Activated CD4-positive, alpha-beta memory T cell treated with anti-CD3 and anti-CD28 coated beads, Interleukin-2, amount 10 ng/mL, durations not matched to agents 7 days and 5 days (primary cell): Measurements from ENCODE around the gene P2RY6. TPM values are rescaled to one million over a fixed set of nuclear protein-coding genes. Genes with fewer than 3 reads are reported as not detected.

Source experiments
- CTCF ChIA-PET: fragments of 350-600 bp; sonication (Branson Sonifier 250); formaldehyde crosslinking; loops from one replicate; lab custom pipeline; 2021; ENCODE audit warnings: antibody characterized with exemption, inconsistent platforms; lab: Charles Lee
- POLR2A ChIA-PET: fragments of 350-600 bp; sonication (Branson Sonifier 250); formaldehyde crosslinking; loops from one replicate; lab custom pipeline; 2021; ENCODE audit warnings: antibody characterized with exemption; lab: Charles Lee
- DNase-seq: peaks from one replicate; pipeline ENCODE4 v3.0.0-alpha.2; 2020
- H3K27ac Mint-ChIP-seq: one replicate; pipeline ENCODE4 v1.8.0; 2021; ENCODE audit warnings: mild to moderate bottlenecking, mixed read lengths
- H3K27me3 Mint-ChIP-seq: one replicate; pipeline ENCODE4 v1.8.0; 2021; ENCODE audit warnings: mixed read lengths
- H3K36me3 Mint-ChIP-seq: one replicate; pipeline ENCODE4 v1.8.0; 2021; ENCODE audit warnings: low read depth, mixed read lengths
- H3K4me1 Mint-ChIP-seq: one replicate; pipeline ENCODE4 v1.8.0; 2021; ENCODE audit warnings: mixed read lengths
- H3K4me3 Mint-ChIP-seq: one replicate; pipeline ENCODE4 v1.8.0; 2021; ENCODE audit warnings: mild to moderate bottlenecking, mixed read lengths
- H3K9me3 Mint-ChIP-seq: one replicate; pipeline ENCODE4 v1.8.0; 2021; ENCODE audit warnings: mixed read lengths
- total RNA-seq, 2 experiments: library from RNA; stranded (reverse); gene quantifications; one replicate each; pipeline ENCODE4 v1.2.3, GENCODE V29; 2021

Gene P2RY6
- total RNA-seq, 2 experiments from 2014 or later, result not detected

DNA sequence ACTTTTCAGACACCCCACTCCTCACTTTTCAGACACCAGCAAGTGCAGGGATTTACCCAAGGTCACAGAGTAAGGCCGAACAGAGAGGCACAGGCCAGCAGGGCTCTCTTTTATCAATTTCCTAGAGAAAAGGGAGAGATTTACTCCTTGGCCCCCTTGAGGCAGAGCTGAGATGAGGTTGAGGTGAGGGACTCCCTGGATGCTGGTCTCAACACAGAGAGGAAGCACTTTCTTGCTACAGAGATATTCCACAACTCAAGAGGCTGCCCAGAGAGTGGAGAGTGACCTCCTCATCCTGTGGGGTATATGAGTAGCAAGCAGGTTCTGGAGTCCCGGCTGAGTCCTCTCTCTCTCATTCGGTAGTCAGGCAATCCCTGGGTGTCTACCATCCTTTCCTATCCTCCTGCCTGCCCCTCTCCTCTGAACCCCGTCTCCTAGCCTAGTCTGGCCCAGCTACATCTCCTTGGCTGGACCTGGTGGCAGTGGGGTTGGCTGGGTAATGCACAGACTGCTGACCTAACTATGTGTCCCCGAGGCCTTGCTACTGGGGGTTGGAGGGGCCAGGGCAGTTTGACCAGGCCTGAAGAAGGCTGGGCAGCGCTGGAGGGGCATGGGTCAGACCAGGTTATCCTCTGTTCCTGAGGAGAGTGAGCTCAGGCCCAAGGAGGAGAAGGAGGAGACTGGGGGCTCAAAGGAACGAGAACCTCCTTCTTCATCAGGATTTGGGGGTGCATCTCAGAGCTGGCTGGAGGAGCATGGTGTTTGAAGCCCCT is 34.1 kb downstream of the P2RY6 start:
- Mint-ChIP-seq H3K4me3 (peak overlapping the region; percentile 21), H3K36me3 (no peaks in the 10 kb centered on the region), H3K4me1 (peaks cover 8% of the 10 kb centered on the region), H3K9me3 (no peaks in the 10 kb centered on the region), H3K27me3 (peaks cover 45% of the 10 kb centered on the region), H3K27ac (no peak overlapping the region)
- POLR2A ChIA-PET, result interaction anchor here (0.7 to 0.9 kb wide), 2 partner anchors 11 to 29 kb away, joined by 3 read pairs; no protein-coding TSS in a partner anchor
- no peak for DNase-seq
- CTCF ChIA-PET, result interaction anchor here (0.6 to 5.3 kb wide), 16 partner anchors 8 to 136 kb away, joined by 3 to 79 read pairs (median 4); no protein-coding TSS in a partner anchor

DNA sequence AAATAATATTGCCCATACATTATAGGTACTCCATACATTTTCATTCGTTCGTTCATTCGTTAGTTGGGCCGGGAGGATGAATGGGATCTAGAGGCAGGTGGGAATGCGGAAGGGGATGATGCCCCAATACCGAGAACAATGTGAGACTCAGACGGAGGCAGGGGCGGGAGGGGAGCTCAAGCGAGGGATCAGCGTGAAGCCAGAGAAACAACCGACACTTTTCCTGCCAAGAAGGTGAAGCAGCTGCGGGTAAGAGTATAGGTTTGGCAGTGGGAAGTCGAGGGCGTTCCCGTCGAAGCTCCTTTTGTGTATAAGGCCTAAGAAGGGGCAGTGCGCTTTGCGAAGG is 34.8 kb downstream of the P2RY6 start:
- Mint-ChIP-seq H3K4me1 (peaks cover 8% of the 10 kb centered on the region), H3K9me3 (no peaks in the 10 kb centered on the region), H3K4me3 (peak overlapping the region; percentile 83), H3K27ac (no peak overlapping the region), H3K36me3 (no peaks in the 10 kb centered on the region), H3K27me3 (peaks cover 47% of the 10 kb centered on the region)
- ChIA-PET POLR2A (interaction anchor here (0.7 to 0.9 kb wide), 2 partner anchors 10 to 29 kb away, joined by 3 read pairs; no protein-coding TSS in a partner anchor), CTCF (interaction anchor here (0.6 to 5.3 kb wide), 15 partner anchors 9 to 123 kb away, joined by 3 to 79 read pairs (median 4); no protein-coding TSS in a partner anchor)
- DNase-seq, result no peak

DNA sequence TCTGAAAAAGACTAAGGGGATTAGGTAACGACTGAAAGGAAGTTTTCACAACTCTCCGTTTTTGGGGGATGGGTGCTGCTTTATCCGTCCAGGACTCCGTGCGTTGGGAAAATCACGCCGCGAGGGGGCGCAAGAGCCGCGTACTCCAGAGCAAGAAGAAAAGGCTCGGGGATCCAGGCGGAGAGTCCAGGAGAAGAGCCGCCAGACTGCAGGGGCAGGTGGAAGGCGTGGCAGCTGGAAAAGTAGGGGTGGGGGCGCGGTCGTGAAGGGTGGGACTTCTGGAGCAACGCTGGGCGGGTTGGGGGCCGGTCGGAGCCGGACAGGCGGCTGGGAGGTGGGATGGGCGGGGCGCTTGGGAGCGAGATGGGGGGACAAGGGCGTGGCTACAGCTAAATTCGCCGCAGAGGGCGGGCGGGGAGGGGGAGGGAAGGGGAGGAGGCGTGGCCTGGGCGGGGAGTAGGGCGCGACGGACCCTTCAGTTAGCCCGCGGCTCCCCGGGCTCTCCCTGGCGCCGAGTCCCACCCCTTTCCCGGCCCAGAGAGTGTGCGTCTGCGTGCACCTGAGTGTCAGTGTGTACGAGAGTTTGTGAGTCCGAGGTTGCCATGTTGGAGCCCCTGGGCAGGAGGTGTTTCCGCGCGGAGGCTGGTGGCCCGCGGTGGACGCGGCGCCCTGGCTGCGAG is 35.3 kb downstream of the P2RY6 start:
- POLR2A ChIA-PET, result interaction anchor here (0.7 to 0.9 kb wide), 2 partner anchors 10 to 28 kb away, joined by 3 read pairs; no protein-coding TSS in a partner anchor
- DNase-seq, result peak; percentile 89
- CTCF ChIA-PET, result interaction anchor here (1.0 to 5.3 kb wide), 15 partner anchors 8 to 354 kb away, joined by 3 to 79 read pairs (median 4); no protein-coding TSS in a partner anchor
- Mint-ChIP-seq H3K36me3 (no peaks in the 10 kb centered on the region), H3K4me1 (peaks cover 8% of the 10 kb centered on the region), H3K4me3 (peak overlapping the region; percentile 83), H3K27ac (no peak overlapping the region), H3K27me3 (peaks cover 44% of the 10 kb centered on the region), H3K9me3 (no peaks in the 10 kb centered on the region)

DNA sequence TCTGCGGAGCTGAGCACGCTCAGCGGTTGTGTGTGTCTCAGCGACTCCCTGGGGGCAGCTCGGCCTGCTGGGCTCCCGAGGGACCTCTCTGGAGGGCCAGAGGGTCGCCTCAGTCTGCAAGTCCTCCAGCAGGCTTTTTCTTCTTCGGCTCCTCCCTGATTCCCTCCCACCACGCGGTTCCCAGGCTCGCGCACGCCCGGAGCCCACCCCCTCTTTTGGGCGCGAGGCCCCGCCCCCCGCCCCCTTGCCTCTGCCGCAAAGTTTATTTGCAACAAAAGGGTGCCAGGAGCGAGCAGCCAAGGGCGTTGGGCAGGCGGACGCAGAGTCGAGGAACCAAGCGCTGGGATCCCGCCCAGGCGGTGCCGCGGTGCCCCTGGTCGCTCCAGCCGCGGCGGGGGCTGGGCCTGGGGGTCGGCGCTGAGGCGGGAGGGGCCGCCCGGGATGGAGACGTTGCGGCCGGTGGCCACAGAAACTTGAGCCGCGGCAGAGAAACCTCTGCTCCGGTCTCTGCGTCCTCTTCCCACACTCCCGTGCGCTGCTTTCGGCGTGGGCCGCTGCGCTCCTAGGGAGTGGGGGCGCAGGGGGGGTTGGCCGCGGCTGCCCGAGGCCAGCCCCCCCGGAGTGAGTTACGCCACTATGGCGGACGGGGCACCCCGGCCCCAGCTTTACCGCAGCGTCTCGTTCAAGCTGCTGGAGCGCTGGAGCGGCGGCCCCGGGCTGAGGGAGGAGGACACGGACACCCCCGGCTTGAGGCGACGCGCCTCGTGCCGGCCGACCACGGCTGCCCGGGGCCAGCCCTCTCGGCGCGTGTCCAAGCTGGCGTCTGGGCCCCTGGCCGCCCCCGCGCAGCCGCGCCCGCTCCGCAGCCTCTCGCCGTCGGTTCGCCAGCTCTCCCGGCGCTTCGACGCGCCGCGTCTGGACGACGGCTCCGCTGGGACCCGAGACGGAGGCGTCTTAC is 36.1 kb downstream of the P2RY6 start, which contains the start of gene ARHGEF17:
ARHGEF17 (plus strand) TSS at position 274 of the 958 bp plus-strand sequence; CDS start at position 637, 363 bp downstream.
- POLR2A ChIA-PET, result interaction anchor here (1.2 kb wide), 1 partner anchor 9 kb away, joined by 3 read pairs; no protein-coding TSS in a partner anchor
- H3K36me3 Mint-ChIP-seq, result no peaks in the 10 kb centered on the region
- CTCF ChIA-PET, result interaction anchor here (1.3 to 5.3 kb wide), 9 partner anchors 10 to 353 kb away, joined by 3 to 79 read pairs (median 5); no protein-coding TSS in a partner anchor
- H3K4me3 Mint-ChIP-seq, result peak within 1 kb of the TSS; percentile 83
- peaks cover 8% of the 10 kb centered on the region for H3K4me1 Mint-ChIP-seq
- H3K27ac Mint-ChIP-seq, result no peak within 1 kb of the TSS
- DNase-seq, result peak; percentile 26
- peaks cover 42% of the 10 kb centered on the region for H3K27me3 Mint-ChIP-seq
- no peaks in the 10 kb centered on the region for H3K9me3 Mint-ChIP-seq

DNA sequence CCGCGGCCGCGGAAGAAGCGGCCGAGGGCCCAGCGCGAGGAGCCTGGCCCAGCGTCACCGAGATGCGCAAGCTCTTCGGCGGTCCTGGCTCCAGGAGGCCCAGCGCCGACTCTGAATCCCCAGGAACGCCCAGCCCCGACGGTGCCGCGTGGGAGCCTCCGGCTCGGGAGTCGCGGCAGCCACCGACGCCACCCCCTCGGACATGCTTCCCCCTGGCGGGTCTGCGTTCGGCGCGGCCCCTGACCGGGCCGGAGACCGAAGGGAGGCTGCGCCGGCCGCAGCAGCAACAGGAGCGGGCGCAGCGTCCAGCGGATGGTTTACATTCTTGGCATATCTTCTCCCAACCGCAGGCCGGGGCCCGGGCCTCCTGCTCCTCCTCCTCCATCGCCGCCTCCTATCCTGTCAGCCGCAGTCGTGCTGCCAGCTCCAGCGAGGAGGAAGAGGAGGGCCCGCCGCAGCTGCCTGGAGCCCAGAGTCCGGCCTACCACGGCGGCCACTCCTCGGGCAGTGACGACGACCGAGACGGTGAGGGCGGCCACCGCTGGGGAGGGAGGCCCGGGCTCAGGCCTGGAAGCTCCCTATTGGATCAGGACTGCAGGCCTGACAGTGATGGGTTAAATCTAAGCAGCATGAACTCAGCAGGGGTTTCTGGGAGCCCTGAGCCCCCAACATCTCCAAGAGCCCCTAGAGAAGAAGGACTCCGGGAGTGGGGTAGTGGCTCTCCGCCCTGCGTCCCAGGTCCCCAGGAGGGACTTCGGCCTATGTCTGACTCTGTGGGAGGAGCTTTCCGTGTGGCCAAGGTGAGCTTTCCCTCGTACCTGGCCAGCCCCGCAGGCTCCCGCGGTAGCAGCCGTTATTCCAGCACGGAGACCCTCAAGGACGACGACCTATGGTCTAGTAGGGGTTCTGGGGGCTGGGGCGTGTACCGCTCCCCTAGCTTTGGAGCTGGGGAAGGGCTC is 37.1 kb downstream of the P2RY6 start:
- no peak overlapping the region for H3K27ac Mint-ChIP-seq
- ChIA-PET POLR2A (interaction anchor here (1.2 kb wide), 1 partner anchor 10 kb away, joined by 3 read pairs; no protein-coding TSS in a partner anchor), CTCF (interaction anchor here (1.3 to 5.3 kb wide), 3 partner anchors 27 to 352 kb away, joined by 3 to 79 read pairs (median 21); no protein-coding TSS in a partner anchor)
- no peak for DNase-seq
- peaks cover 40% of the 10 kb centered on the region for H3K27me3 Mint-ChIP-seq
- H3K4me1 Mint-ChIP-seq, result peaks cover 18% of the 10 kb centered on the region
- H3K36me3 Mint-ChIP-seq, result no peaks in the 10 kb centered on the region
- H3K9me3 Mint-ChIP-seq, result no peaks in the 10 kb centered on the region
- H3K4me3 Mint-ChIP-seq, result no peak overlapping the region

DNA sequence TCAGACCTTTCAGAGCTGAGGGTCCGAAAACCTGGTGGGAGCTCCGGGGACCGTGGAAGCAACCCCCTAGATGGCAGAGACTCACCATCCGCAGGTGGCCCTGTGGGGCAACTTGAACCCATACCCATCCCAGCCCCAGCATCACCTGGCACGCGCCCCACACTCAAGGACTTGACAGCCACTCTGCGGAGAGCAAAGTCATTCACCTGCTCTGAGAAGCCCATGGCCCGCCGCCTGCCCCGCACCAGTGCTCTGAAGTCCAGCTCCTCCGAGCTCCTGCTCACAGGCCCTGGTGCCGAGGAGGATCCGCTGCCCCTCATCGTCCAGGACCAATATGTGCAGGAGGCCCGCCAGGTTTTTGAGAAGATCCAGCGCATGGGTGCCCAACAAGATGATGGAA is 37.9 kb downstream of the P2RY6 start:
- peaks cover 34% of the 10 kb centered on the region for H3K27me3 Mint-ChIP-seq
- POLR2A ChIA-PET, result no interaction called here
- CTCF ChIA-PET, result no interaction called here
- DNase-seq, result no peak
- no peak overlapping the region for H3K27ac Mint-ChIP-seq
- no peak overlapping the region for H3K4me3 Mint-ChIP-seq
- H3K36me3 Mint-ChIP-seq, result no peaks in the 10 kb centered on the region
- H3K9me3 Mint-ChIP-seq, result no peaks in the 10 kb centered on the region
- peaks cover 18% of the 10 kb centered on the region for H3K4me1 Mint-ChIP-seq

DNA sequence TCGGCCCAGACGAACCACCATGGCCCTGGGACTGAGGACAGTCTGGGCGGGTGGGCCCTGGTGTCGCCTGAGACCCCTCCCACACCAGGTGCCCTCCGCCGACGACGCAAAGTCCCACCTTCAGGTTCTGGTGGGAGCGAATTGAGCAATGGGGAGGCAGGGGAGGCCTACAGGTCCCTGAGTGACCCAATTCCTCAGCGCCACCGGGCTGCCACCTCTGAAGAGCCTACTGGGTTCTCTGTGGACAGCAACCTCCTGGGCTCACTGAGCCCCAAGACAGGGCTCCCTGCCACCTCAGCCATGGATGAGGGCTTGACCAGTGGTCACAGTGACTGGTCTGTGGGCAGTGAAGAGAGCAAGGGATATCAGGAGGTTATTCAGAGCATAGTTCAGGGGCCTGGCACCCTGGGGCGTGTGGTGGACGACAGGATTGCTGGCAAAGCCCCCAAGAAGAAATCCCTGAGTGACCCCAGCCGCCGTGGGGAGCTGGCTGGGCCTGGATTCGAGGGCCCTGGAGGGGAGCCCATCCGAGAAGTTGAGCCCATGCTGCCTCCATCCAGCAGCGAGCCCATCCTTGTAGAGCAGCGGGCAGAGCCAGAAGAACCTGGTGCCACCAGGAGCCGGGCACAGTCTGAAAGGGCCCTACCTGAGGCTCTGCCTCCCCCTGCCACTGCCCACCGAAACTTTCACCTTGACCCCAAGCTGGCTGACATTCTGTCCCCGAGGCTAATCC is 38.7 kb downstream of the P2RY6 start:
- Mint-ChIP-seq H3K4me1 (peaks cover 18% of the 10 kb centered on the region), H3K4me3 (no peak overlapping the region), H3K9me3 (no peaks in the 10 kb centered on the region), H3K36me3 (no peaks in the 10 kb centered on the region), H3K27me3 (peaks cover 27% of the 10 kb centered on the region), H3K27ac (no peak overlapping the region)
- ChIA-PET POLR2A (no interaction called here), CTCF (no interaction called here)
- no peak for DNase-seq

DNA sequence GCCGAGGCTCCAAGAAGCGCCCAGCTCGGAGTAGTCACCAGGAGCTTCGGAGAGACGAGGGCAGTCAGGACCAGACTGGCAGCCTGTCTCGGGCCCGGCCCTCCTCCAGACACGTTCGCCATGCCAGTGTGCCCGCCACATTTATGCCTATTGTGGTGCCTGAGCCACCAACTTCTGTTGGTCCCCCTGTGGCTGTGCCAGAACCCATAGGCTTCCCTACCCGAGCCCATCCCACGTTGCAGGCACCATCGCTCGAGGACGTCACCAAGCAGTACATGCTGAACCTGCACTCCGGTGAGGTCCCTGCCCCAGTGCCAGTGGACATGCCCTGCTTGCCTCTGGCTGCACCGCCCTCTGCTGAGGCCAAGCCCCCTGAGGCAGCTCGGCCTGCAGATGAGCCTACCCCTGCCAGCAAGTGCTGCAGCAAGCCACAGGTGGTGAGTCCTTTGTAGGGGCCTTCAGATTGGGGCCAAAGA is 39.3 kb downstream of the P2RY6 start:
- H3K4me1 Mint-ChIP-seq, result peaks cover 18% of the 10 kb centered on the region
- no peak overlapping the region for H3K27ac Mint-ChIP-seq
- H3K9me3 Mint-ChIP-seq, result no peaks in the 10 kb centered on the region
- peaks cover 23% of the 10 kb centered on the region for H3K27me3 Mint-ChIP-seq
- ChIA-PET POLR2A (no interaction called here), CTCF (no interaction called here)
- no peak overlapping the region for H3K4me3 Mint-ChIP-seq
- H3K36me3 Mint-ChIP-seq, result no peaks in the 10 kb centered on the region
- DNase-seq, result no peak

DNA sequence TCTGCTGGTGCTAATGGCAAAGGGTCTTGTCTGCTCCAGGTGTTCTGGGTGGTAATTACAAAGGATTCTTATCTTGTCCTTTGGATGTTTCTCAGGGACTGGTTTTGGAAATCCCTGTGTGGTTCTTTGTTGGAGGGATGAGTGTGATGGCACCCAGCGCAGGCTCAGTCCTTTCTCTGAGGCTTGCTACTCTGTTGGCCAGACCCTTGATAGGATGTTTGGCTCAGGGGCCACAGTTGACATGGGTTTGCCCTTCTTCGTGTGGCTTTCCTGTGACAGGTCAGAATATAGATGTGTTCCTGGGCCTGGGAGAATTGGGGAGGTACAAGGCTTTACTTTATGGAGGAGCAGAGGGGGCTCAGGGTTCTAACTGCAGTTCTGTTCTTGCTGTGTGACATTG is 39.9 kb downstream of the P2RY6 start:
- ChIA-PET CTCF (interaction anchor here (1.9 kb wide), 1 partner anchor 17 kb away, joined by 5 read pairs; no protein-coding TSS in a partner anchor), POLR2A (no interaction called here)
- Mint-ChIP-seq H3K27me3 (peaks cover 18% of the 10 kb centered on the region), H3K27ac (no peak overlapping the region), H3K36me3 (no peaks in the 10 kb centered on the region), H3K4me3 (no peak overlapping the region), H3K4me1 (peaks cover 13% of the 10 kb centered on the region), H3K9me3 (no peaks in the 10 kb centered on the region)
- no peak for DNase-seq

DNA sequence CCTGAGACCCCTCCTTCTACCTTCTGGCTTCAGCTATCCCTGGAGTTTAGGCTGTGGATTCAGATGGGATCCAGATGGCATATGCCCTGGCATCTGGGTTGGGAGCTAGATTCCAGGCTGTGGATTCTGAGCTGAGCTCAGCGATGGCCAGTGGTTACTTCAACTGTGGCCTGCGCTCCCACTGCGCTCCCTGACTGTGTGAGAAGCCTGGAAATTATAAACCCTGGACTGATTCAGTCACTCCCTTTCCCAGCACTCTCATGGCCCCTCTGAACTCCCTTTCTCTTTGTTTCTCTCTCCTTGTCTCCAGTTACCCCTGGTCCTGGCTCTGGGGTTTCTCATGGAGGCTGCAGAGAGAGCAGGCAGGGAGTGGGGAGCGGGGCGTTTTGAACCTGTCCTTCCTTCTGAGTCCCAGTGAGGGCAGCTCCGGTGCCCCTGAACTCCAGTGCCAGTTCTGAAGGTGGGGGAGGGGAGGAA is 40.8 kb downstream of the P2RY6 start:
- POLR2A ChIA-PET, result no interaction called here
- Mint-ChIP-seq H3K27ac (no peak overlapping the region), H3K36me3 (no peaks in the 10 kb centered on the region), H3K4me3 (no peak overlapping the region), H3K27me3 (peaks cover 15% of the 10 kb centered on the region), H3K4me1 (peaks cover 9% of the 10 kb centered on the region), H3K9me3 (no peaks in the 10 kb centered on the region)
- no peak for DNase-seq
- CTCF ChIA-PET, result interaction anchor here (1.2 to 2.5 kb wide), 3 partner anchors 18 to 38 kb away, joined by 4 to 7 read pairs (median 5); no protein-coding TSS in a partner anchor
